GM21367 (cell line): Measurements from ENCODE around the gene GSTM3.
"Not testable (repeated sequence)": the region's sequence is repeated elsewhere in the genome, so short reads cannot be mapped to it uniquely, and the experiment has no call there.

Experiments
- ATAC-seq: cut with Tn5 transposase; IDR thresholded peaks from one replicate; pipeline ENCODE4 v1.9.1; 2021; ENCODE audit not compliant: unreplicated experiment

The GSTM3 gene

GRCh38 chr1:109762821-109763645, 22.2 kb upstream of the GSTM3 start:
- ATAC-seq = no peak

DNA sequence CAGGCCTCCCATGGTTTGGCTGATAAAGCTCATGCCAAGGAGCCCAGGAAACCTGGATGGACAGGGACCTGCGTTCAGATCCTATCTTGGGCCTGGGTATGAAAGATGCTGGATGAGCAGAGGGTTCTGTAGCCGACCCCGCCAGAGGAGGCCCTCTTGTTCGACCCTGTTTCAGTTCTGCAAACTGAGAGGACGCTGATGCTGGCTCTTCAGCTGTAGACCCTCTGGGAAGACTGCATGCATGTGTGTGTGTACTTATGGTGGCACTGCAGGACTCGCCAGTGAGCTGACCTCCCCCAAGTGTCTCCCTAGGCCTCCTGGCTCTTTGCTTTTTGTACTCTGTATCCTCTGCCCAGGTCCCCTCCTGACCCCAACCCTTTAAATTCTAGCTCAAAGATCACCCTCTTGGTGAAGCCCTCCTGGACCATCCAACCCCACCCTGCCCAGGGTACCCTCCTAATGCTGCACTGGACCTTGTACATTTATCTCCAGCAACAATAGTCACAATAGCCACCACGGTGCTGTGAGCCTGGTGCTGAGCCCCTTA, 21.3 kb upstream of the GSTM3 start:
- ATAC-seq = no peak

DNA sequence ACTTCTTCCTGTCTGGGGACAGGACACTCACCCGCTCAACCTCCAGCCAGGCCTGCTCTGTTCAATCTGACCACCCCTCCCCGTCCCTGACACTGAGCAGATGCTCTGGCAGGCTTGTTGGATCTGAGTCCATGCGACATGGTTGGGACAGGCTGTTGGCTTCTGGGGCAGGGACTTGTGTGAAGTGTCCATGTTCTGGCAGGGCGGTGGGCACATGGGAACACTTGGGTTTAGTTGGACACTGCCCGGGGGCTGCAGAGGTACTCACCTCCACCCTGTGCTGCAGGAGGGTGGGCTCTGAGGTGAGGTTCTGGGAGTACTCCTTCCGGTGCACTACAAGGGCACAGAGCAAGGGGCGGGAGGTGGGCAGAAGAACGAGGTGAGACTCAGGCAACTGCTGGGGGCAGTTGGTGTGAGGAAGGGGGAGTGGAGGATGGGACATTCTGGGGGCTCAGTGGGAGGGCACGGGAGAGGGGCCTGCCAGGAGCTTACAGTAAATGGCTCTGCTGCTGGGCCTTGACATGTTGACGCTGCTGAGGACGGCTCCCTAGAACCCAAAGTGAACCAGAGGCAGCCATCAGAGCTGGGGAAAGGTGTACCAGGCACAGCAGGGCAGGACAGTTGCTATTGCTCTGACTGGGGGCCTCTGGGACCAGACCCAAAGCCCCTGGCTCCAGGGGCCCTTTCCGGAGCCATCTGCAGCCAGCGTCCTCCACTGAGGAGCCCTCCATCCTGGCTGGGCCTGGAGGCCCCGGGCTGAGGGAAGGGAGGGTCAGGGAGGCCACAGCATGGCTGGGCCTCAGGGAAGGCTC, 20.6 kb upstream of the GSTM3 start:
- ATAC-seq = no peak

GRCh38 chr1:109760581-109761226, 19.9 kb upstream of the GSTM3 start:
- ATAC-seq = no peak

DNA sequence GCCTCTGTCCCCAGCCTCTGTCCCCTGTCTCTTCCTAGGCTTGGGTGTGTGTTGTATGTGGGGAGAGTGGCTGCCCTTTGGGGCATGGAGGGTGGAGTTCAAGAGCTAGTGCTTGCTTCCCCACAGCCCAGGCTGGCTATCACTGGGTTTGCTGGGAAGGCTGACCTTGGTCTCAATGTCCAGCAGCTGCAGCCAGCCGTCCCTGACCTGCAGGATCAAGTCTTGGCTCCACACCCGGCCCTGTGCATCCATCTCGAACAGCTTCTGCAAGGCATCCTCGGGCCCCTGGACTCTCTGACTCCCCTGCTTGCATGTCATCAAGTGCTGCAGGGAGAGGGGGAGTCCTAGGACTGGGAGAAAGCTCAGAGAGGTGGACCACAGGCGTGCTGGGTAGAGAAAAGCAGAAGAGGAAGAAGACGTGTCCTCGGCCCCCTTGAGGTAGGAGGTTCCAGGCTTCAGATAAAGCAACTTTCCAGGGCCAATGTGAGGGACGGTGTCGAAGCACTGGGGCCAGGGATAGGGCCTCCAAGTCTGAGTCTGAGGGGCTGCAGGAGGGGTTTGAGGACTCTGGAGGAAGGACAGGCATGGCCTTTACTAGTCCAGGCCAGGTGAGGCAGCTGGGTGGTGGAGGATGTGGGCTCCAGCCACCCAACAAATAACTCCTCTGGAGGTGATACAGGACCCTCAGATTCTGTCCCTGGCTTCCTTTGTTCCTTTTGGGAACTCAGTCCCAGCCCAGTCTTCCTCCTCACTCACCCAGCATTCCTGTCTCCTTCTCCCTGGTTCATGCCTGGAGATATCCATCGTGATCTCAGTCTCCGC, 18.9 kb upstream of the GSTM3 start:
- no peak for ATAC-seq

- ATAC-seq = no peak
These were observed 17.3 kb upstream of the GSTM3 start for GRCh38 chr1:109757936-109758786.

- no peak for ATAC-seq
These were observed 16.1 kb upstream of the GSTM3 start for GRCh38 chr1:109756848-109757521.

- ATAC-seq = not testable (repeated sequence)
These were observed 15.5 kb upstream of the GSTM3 start for GRCh38 chr1:109756325-109756724.

DNA sequence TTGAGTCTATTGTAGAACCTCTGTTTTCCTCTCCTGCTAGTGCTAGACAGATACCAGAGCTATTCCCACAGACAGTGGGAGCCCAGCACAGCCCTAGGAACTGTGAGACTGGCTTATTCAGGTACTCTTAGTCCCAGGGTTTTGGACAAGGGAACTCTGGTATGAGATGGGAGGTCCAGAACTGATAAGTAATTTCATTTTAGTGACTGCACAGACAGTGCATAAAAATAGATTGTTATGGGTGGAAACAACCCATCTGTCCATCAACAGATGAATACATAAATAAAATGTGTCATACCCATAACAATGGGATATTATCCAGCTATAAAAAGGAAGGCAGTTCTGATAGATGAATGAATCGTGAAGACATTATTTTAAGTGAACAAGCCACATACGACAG, 13.9 kb upstream of the GSTM3 start:
- no peak for ATAC-seq

GRCh38 chr1:109751531-109752260, 10.9 kb upstream of the GSTM3 start:
- no peak for ATAC-seq

DNA sequence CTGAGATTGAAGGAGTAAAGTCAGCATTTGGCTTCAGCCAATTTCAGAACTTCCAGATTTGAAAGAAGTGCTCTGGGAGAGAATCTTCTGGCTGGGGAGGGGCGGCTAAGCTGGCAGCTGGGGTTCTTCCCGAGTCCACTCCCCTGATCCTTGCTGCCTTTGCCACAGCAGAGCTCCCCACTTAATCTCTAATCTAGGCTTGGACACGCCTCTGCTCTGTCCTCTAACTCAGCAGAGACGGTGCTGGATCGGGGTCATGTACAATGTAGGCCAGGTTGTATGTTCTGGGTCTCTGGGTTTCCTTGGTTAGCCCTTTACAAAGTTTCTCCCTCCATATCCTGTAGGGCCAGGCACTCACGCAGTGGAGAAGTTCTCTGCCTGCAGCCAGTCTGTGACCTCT, 10.1 kb upstream of the GSTM3 start:
- ATAC-seq = no peak

DNA sequence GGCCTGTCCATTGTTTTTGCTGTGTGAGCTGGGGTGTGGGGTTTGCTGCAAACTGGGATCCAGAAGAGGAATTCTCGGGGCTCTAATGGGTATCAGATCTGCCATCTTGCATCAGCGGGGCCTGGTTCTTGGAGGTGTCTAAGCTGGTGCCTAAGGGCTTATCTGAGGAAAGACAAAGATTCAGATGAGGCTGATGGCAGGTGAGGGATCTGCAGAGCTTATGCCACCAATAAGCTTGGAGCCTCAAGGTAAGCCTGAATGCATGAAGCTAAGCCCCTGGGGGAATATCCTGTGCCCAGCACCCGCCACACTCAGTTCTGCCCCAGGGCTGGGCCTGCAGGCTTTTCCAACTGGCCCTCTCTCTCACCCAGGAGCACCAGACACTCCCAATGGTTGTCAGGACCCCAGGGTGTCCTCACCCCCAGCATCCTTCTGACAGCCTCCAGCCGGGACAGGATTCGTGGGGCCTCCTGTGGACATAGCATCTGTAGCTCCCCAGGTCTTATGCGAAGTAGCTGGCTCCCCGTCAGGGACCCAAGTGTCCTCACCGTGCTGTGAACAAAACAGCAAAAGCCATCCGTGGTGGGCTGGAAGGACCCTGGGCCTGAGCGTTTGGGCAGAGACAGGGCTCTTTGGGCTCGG, 9.5 kb upstream of the GSTM3 start:
- no peak for ATAC-seq

DNA sequence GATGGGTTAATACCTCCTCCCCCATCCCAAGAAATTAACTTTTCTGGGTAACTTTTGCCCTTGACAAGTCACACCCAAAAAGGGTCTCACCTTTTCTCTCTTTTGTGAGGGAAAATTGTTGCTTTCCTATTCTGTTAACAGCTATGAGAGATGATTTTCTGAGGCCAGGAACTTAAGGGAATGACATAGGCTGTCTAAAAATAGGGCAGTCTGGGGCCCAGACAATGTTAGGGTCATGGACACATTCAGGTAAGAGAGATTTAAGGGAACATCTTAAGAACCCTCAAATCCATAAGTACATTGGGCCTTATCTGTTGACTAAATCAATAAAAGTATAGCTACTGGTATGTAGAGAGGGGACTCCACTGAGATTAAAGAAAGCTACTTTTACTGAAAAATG, 8.4 kb upstream of the GSTM3 start:
- ATAC-seq = no peak

DNA sequence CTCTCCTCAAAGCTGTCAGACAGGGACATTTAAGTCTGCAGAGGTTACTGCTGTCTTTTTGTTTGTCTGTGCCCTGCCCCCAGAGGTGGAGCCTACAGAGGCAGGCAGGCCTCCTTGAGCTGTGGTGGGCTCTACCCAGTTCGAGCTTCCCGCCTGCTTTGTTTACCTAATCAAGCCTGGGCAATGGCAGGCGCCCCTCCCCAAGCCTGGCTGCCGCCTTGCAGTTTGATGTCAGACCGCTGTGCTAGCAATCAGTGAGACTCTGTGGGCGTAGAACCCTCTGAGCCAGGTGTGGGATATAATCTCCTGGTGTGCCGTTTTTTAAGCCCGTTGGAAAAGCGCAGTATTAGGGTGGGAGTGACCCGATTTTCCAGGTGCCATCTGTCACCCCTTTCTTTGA, 7.5 kb upstream of the GSTM3 start:
- ATAC-seq = not testable (repeated sequence)

GRCh38 chr1:109739738-109740614, 862 bp downstream of the GSTM3 start:
- no peak for ATAC-seq

- no peak for ATAC-seq
These were observed 7.5 kb downstream of the GSTM3 start for GRCh38 chr1:109733236-109733870.
